Measurements from ENCODE around the gene ATOX1.

- TF ChIP-seq EZH2phosphoT487 (IDR thresholded peaks at IDR 0.05; ENCODE audit: insufficient read depth, low read depth) (no peak), EZH2 (IDR thresholded peaks at IDR 0.05; ENCODE audit: insufficient read depth, poor library complexity, severe bottlenecking) (no peak)
Observed at GRCh38 chr5:151758141-151758429, 346 bp downstream of the ATOX1 start.
